Measurements from ENCODE around the gene SEMA4D.
"Not testable (repeated sequence)": the region's sequence is repeated elsewhere in the genome, so short reads cannot be mapped to it uniquely, and the experiment has no call there.

Gene SEMA4D

DNA sequence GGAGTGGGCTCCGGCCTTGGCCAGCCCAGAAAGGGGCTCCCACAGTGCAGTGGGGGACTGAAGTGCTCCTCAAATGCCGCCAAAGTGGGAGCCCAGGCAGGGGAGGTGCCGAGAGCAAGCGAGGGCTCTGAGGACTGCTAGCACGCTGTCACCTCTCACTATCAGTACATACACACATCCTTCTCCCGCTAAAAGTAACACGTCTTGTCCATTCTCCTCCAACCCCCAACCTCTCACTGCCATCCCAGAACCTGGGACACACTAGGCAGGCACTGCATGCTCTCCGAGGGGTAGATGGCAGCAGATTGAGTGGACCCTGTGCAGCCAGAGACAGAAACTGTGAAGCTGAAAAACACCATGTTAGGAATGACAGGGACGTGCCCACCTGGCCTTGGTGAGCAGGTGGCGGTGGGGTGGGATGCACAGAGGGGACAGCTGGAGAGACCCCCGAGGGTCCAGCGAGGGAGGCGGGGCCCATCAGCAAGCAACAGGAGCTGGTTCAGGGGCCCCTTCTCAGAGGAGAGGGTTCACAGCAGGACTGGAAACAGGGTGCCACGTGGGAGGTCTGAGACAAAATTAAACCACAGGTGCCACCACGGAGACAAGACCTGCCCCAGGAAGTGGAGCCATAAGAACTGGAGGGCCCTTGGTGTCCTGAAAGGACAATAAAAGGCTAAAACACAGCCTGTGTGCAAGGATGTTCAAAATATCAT lies 16.9 kb downstream of the SEMA4D start:
- DNase-seq: no peak

DNA sequence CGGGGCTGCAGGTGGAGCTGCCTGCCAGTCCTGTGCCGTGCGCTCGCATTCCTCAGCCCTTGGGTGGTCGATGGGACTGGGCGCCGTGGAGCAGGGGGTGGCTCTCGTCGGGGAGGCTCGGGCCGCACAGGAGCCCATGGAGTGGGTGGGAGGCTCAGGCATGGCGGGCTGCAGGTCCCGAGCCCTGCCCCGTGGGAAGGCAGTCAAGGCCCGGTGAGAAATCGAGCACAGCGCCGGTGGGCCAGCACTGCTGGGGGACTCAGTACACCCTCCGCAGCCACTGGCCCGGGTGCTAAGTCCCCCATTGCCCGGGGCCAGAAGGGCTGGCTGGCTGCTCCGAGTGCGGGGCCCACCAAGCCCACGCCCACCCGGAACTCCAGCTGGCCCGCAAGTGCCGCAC lies 17.5 kb downstream of the SEMA4D start:
- DNase-seq: not testable (repeated sequence)

GRCh38 chr9:89479669-89480011 lies 18.3 kb downstream of the SEMA4D start:
- DNase-seq: not testable (repeated sequence)

- no peak for DNase-seq
These were observed 18.9 kb downstream of the SEMA4D start for GRCh38 chr9:89478821-89479668.

GRCh38 chr9:89477811-89478630 lies 19.9 kb downstream of the SEMA4D start:
- DNase-seq: no peak

- no peak for DNase-seq
These were observed 20.5 kb downstream of the SEMA4D start for GRCh38 chr9:89477384-89477783.

DNA sequence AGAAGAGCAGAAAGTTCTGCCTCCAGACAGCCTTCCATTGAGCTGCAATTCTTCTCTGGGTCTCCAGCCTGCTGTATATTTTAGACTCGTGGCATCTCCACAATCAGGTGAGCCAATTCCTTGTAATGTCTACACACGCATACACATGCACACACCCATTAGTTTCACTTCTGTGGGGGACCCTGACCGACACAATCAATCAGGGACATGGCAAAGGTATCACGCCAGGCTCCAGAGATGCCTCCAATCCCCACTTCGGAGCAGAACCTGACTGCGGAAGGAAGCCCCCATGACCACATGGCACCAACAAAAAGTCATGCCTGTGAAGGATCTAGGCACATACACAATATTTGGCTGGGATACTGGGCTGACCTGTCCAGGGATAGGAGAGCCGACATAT lies 21.4 kb downstream of the SEMA4D start:
- no peak for DNase-seq

DNA sequence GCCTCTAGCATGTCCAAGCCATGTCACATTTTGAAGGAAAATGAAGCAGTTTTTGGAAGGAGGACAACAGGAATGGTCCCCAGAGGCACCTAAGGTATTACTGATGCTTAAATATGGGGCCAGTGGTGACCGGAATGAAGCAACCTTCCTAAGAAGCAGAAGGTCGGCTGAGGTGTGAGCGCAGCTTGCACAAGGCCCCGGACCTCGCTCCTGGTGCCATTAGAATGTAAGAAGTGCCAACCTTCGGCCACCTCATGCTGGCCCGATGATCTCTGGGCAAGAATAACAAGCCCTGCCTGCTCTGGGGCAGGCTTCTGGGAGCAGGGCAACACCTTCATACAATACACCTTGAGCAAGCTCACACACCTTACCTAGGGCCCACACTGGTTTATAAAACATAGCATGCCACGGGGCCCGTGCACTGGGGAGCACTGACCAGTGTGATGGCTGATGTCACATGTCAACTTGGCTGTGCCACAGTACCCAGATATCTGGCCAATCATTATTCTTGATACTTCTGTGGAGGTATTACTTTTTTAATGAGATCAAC lies 21.9 kb downstream of the SEMA4D start:
- DNase-seq: no peak

DNA sequence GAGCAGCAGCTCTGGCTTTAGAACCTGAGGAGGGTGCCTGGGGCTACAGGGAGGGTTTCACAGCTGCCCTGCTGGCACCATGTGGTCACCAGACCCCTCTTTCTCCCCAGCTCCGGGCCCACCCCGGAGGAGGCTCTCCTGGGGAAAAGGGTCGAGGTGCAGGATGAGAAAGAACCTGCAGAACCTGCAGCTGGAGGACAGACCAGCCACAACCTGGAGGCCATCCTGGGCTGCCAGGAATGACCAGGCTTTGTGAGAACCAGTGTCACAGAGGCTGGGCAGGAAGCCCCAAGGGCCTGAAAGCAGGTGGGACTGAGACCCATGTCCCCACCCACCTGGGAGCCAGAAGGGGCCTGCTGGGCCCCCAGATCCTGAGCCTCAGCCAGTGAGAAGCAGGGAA lies 23.0 kb downstream of the SEMA4D start:
- no peak for DNase-seq

GRCh38 chr9:89473762-89474469 lies 24.0 kb downstream of the SEMA4D start:
- no peak for DNase-seq

DNA sequence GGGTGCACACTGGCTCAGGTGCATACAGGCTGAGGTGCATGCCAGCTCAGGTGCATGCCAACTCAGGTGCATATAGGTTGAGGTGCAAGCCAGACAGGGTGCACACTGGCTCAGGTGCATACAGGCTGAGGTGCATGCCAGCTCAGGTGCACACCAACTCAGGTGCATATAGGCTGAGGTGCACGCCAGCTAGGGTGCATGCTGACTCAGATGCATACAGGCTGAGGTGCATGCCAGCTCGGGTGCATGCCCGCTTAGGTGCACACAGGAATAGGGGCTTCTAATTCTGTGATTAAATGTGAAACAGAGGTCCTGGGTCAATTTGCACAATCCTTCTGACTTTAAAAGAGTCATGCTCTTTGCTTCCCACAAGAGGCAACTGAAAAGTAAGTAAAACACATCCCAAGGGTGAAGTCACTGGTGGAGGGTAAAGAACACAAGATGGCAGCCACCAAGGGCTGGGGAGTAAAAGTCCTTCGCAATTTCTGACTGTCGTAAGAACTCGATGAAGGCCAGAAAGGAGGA lies 26.1 kb downstream of the SEMA4D start:
- DNase-seq: not testable (repeated sequence)

DNA sequence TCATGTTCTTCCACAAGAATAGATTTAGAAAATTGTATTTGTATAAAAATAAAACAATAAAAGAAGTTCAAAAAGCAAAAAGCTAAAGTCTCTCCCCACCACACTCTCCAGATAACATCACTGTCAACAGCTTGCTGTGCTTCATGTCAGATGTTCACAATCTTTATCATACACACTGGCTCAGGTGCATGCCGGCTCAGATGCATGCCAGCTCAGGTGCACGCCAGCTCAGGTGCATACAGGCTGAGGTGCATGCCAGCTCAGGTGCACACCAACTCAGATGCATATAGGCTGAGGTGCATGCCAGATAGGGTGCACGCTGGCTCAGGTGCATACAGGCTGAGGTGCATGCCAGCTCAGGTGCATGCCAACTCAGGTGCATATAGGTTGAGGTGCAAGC lies 26.5 kb downstream of the SEMA4D start:
- DNase-seq: no peak

DNA sequence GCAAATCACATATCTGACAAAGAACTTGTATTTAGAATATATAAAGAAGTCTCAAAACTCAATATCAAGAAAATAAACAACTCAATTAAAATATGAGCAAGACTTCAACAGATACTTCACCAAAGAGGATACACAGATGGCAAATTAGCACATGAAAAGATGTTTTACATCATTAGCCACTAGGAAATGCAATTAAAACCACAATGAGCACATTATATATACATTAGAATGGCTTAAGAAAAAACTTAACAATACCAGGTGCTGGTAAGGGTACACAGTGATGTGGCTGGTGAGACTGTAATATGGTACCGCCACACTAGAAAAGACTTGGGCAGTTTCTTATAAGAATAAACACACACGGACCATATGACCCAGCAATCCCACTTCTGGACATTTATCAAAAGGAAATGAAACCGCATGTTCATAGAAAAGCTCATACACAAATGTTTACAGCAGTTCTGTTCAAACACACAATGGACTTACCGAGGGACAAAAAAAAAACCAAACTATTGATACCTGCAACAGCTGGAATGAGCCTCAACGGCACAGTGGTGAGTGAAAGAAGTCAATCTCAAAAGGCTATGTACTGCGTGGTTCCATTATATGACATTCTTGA lies 27.6 kb downstream of the SEMA4D start:
- no peak for DNase-seq

- no peak for DNase-seq
These were observed 28.9 kb downstream of the SEMA4D start for GRCh38 chr9:89469003-89469402.

DNA sequence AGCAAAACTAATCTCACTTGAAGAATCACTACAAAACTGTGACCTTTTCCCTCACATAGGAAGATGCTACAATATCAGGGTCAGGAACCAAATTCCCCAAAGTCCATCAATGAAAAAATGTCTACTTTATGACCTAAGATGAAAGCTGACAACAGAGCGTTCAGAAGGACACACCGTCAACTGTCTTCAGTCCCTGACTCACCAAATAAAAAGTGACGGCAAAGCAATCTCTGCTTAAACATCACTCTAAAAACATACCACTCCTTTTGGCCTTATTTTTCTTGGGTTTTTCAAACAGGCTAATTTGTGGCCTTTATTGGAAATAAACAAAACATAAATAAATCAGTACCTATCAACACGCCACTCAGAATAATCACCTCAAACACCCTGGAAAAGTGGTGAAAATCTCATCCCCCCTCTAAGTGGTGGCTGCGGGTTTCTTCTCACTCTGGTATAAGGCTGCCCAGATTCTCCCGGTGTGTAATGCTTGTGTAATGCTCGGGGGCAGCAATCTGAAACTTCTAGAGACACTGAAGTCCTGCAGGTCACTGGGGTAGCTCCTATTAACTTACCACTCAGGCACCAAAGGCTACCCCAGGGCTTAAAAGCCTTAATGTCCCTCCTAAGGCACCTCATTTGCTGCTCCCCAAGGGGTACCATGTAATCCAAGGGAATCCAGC lies 29.5 kb downstream of the SEMA4D start:
- DNase-seq: no peak

GRCh38 chr9:89467278-89467625 lies 30.7 kb downstream of the SEMA4D start:
- no peak for DNase-seq

GRCh38 chr9:89466451-89467277 lies 31.2 kb downstream of the SEMA4D start:
- DNase-seq: no peak

- DNase-seq: no peak
These were observed 32.1 kb downstream of the SEMA4D start for GRCh38 chr9:89465726-89466308.

- DNase-seq: no peak
These were observed 32.9 kb downstream of the SEMA4D start for GRCh38 chr9:89465001-89465451.
